ENCODE measurements around the gene SHTN1. TPM values are rescaled to one million over a fixed set of nuclear protein-coding genes. Genes with fewer than 3 reads are reported as not detected.

SHTN1 gene
- total and polyA plus RNA-seq, 2 experiments from 2014 or later = 6.7 to 8.0 TPM

GRCh38 chr10:116836902-116837523 is 168.0 kb downstream of the SHTN1 start:
- no peaks in the 10 kb centered on the region; the same call in 1 of the 2 replicates for H3F3A ChIP-seq (replicated peaks; ENCODE audit: low read depth)
- Mint-ChIP-seq H3K36me3 (ENCODE audit: low read depth) (no peaks in the 10 kb centered on the region), H3K4me3 (peak overlapping the region; percentile 16; the same call in 1 of the 3 replicates), H3K27ac (peak overlapping the region; percentile 79), H3K9me3 (no peaks in the 10 kb centered on the region), H3K4me1 (peaks cover 73% of the 10 kb centered on the region), H3K27me3 (ENCODE audit: insufficient read depth, low read depth, poor library complexity) (peaks cover 8% of the 10 kb centered on the region)
- H3K4me2 ChIP-seq = no peak overlapping the region
- H3K27me3 ChIP-seq (ENCODE audit: insufficient read depth) = no peaks in the 10 kb centered on the region
- H3K27ac ChIP-seq (ENCODE audit: low read depth) = no peak overlapping the region
- no peaks in the 10 kb centered on the region for H3K79me2 ChIP-seq (replicated peaks; ENCODE audit: insufficient read depth)
- DNase-seq (ENCODE audit: low spot score) = no peak
- H3K4me3 ChIP-seq = no peak overlapping the region
- ATAC-seq = no peak
- TF ChIP-seq, protein P1, sequence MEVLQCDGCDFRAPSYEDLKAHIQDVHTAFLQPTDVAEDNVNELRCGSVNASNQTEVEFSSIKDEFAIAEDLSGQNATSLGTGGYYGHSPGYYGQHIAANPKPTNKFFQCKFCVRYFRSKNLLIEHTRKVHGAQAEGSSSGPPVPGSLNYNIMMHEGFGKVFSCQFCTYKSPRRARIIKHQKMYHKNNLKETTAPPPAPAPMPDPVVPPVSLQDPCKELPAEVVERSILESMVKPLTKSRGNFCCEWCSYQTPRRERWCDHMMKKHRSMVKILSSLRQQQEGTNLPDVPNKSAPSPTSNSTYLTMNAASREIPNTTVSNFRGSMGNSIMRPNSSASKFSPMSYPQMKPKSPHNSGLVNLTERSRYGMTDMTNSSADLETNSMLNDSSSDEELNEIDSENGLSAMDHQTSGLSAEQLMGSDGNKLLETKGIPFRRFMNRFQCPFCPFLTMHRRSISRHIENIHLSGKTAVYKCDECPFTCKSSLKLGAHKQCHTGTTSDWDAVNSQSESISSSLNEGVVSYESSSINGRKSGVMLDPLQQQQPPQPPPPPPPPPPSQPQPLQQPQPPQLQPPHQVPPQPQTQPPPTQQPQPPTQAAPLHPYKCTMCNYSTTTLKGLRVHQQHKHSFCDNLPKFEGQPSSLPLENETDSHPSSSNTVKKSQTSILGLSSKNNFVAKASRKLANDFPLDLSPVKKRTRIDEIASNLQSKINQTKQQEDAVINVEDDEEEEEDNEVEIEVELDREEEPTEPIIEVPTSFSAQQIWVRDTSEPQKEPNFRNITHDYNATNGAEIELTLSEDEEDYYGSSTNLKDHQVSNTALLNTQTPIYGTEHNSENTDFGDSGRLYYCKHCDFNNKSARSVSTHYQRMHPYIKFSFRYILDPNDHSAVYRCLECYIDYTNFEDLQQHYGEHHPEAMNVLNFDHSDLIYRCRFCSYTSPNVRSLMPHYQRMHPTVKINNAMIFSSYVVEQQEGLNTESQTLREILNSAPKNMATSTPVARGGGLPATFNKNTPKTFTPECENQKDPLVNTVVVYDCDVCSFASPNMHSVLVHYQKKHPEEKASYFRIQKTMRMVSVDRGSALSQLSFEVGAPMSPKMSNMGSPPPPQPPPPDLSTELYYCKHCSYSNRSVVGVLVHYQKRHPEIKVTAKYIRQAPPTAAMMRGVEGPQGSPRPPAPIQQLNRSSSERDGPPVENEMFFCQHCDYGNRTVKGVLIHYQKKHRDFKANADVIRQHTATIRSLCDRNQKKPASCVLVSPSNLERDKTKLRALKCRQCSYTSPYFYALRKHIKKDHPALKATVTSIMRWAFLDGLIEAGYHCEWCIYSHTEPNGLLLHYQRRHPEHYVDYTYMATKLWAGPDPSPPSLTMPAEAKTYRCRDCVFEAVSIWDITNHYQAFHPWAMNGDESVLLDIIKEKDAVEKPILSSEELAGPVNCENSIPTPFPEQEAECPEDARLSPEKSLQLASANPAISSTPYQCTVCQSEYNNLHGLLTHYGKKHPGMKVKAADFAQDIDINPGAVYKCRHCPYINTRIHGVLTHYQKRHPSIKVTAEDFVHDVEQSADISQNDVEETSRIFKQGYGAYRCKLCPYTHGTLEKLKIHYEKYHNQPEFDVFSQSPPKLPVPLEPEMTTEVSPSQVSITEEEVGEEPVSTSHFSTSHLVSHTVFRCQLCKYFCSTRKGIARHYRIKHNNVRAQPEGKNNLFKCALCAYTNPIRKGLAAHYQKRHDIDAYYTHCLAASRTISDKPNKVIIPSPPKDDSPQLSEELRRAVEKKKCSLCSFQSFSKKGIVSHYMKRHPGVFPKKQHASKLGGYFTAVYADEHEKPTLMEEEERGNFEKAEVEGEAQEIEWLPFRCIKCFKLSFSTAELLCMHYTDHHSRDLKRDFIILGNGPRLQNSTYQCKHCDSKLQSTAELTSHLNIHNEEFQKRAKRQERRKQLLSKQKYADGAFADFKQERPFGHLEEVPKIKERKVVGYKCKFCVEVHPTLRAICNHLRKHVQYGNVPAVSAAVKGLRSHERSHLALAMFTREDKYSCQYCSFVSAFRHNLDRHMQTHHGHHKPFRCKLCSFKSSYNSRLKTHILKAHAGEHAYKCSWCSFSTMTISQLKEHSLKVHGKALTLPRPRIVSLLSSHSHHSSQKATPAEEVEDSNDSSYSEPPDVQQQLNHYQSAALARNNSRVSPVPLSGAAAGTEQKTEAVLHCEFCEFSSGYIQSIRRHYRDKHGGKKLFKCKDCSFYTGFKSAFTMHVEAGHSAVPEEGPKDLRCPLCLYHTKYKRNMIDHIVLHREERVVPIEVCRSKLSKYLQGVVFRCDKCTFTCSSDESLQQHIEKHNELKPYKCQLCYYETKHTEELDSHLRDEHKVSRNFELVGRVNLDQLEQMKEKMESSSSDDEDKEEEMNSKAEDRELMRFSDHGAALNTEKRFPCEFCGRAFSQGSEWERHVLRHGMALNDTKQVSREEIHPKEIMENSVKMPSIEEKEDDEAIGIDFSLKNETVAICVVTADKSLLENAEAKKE (CRISPR knock-in tag; IDR thresholded peaks at IDR 0.05) = no peak
- TF ChIP-seq, protein P2, sequence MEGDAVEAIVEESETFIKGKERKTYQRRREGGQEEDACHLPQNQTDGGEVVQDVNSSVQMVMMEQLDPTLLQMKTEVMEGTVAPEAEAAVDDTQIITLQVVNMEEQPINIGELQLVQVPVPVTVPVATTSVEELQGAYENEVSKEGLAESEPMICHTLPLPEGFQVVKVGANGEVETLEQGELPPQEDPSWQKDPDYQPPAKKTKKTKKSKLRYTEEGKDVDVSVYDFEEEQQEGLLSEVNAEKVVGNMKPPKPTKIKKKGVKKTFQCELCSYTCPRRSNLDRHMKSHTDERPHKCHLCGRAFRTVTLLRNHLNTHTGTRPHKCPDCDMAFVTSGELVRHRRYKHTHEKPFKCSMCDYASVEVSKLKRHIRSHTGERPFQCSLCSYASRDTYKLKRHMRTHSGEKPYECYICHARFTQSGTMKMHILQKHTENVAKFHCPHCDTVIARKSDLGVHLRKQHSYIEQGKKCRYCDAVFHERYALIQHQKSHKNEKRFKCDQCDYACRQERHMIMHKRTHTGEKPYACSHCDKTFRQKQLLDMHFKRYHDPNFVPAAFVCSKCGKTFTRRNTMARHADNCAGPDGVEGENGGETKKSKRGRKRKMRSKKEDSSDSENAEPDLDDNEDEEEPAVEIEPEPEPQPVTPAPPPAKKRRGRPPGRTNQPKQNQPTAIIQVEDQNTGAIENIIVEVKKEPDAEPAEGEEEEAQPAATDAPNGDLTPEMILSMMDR (conservative IDR thresholded peaks at IDR 0.05; ENCODE audit: low read depth in 2 of 2) = peak in 1 of 2 experiments; percentile 62; a peak in 2 of 4 replicates
- H4K20me1 ChIP-seq (replicated peaks; ENCODE audit: insufficient read depth) = no peaks in the 10 kb centered on the region
- no peak overlapping the region for H2AFZ ChIP-seq
- H3K4me1 ChIP-seq (ENCODE audit: insufficient read depth) = peaks cover 63% of the 10 kb centered on the region
- H3K9me2 ChIP-seq (ENCODE audit: insufficient read depth) = no peaks in the 10 kb centered on the region
- H3K36me3 ChIP-seq (ENCODE audit: insufficient read depth) = no peaks in the 10 kb centered on the region
